Dedifferentiated amniotic fluid mesenchymal stem cell (primary cell): ENCODE measurements around the gene MICAL3.
A peak's percentile ranks its signal among the peaks of the same experiment; 100 is the strongest.
"Not testable (repeated sequence)": the region's sequence is repeated elsewhere in the genome, so short reads cannot be mapped to it uniquely, and the experiment has no call there.

Experiments used
- DNase-seq: peaks from one replicate; pipeline ENCODE4 v3.0.0-alpha.2; 2016; ENCODE audit errors: extremely low spot score

The MICAL3 gene

GRCh38 chr22:18031695-18032454 is 7.5 kb upstream of the MICAL3 start:
- peak; percentile 74 for DNase-seq

GRCh38 chr22:18029686-18030267 is 5.4 kb upstream of the MICAL3 start:
- no peak for DNase-seq

DNA sequence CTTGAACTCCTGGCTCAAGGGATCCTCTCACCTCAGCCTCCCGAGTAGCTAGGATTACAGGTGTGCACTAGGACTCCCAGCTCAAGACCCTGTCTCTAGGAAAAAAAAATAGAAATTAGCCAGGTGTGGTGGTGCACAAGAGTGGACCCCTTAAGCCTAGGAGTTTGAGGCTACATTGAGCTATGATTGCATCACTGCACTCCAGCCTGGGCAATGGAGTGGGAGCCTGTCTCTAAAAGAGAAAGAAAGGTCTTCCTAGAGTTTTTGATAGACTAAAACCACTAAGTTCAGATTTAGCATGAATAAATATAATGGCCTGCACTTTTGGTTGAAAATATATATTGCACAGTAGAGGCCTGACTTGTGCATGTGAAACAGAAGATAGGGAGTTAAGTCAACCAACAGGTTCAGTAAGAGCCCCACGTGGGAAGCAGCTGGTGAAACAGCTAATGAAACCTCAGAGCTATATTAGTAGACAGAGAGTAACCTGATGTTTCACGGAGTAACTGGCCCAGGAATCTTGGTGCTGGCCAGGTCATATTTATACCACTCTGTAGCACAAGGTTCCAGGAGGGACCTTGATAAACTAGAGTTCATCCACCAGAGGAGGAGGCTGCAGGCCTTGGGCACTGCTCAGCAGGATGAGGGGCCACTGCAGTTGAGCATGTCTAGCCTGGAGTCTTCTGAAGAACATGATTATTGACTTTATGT is 4.6 kb upstream of the MICAL3 start:
- no peak for DNase-seq

DNA sequence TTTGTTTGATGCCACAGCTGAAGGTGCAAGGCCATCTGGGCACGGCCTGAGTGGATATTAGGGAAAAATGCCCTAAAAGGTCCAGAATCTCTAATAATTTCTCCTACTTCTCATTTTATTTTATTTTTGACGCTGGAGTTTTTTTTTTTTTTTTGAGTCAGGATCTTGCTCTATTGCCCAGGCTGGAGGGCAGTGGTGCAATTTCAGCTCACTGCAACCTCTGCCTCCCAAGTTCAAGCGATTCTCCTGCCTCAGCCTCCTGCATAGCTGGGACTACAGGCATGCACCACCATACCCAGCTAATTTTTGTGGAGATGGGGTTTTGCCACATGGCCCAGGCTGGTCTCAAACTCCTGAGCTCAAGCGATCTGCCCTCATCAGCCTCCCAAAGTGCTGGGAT is 1.5 kb upstream of the MICAL3 start:
- DNase-seq: not testable (repeated sequence)

GRCh38 chr22:18024956-18025720 is 777 bp upstream of the MICAL3 start:
- no peak for DNase-seq

DNA sequence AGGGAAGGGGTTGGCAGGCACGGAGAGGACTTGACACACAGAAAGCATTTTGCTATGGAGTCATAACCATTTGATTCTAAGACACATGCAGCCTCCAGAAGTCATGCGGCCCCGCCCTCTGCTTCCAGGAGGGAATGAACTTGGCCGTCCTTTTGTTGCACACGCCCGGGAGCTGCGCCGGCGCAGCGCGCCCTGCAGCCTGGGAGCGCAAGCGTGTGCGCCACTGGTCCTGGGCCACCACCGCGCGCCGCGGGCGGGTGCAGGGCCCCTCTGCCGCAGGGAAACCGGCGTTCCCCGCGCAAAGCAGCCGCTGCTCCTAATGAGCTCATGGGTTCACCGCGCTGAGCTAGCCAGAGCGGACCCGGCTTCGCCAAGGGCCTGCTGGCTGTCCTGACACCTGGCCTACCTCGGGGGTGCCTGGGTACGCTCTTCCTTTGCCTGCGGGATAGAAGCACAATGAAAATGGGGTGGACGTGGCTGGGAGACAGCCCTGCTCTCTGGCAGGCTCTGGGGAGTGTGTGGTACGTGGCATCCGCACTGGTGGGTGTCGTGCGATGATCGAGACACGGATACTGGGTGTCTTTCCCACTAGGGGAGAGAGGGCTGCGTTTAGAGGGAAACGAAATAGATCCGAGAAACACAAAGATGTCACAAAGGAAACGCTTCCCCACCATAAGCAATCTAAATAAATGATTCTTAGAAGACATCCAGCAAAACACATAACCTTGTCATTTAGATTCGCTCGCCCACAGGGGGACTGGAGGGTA is 669 bp downstream of the MICAL3 start:
- peak; percentile 76 for DNase-seq

- DNase-seq: no peak
Observed at GRCh38 chr22:18022876-18023275, 1.5 kb downstream of the MICAL3 start.

GRCh38 chr22:18021431-18021830 is 2.9 kb downstream of the MICAL3 start:
- no peak for DNase-seq

DNA sequence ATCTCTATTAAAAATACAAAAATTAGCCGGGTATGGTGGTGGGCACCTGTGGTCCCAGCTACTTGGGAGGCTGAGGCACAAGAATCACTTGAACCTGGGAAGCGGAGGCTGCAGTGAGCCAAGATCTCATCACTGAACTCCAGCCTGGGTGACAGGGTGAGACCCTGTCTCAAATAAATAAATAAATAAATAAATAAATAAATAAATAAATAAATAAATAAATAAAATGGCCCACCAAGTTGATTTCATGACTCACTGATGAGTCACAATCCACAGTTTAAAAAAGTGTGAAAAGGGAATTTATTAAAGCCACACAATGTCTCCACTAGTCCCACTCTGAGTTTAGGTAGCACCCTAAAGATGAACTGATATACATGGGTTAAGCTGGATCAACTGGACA is 3.6 kb downstream of the MICAL3 start:
- DNase-seq: not testable (repeated sequence)

DNA sequence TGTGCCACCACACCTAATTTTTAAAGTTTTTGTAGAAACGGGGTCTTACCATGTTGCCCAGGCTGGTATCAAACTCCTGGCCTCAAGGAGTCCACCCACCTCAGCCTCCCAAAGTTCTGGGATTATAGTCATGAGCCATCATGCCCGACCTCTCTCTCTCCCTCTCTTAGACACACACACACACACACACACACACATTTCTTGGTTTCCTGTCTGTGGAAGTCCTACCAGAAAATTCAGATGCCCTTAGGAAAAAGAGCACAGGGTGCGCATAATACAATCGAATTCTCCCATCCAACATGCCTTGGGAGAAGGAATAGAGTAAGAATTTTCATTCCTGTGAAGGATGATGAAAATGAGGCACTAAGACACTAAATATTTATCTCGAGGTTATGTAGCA is 10.4 kb downstream of the MICAL3 start:
- no peak for DNase-seq

DNA sequence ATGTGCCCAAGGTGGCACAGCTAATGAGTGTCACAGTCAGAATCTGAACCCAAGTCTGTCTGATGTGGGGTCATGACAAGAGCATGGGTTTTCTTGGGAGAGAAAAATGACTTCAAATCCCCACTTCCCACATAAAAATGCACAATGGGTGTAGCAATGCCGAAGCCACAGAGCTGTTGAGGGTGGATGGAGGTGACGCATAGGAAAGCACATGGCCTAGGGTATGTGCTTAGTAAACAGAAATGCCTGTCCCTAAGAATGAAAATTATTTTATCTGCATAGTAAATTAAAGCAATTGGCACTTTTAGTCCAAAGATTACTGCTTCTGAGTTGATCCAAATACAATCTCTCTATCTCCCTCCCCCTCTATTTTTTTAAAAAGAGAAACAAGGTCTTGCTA is 10.9 kb downstream of the MICAL3 start:
- no peak for DNase-seq

DNA sequence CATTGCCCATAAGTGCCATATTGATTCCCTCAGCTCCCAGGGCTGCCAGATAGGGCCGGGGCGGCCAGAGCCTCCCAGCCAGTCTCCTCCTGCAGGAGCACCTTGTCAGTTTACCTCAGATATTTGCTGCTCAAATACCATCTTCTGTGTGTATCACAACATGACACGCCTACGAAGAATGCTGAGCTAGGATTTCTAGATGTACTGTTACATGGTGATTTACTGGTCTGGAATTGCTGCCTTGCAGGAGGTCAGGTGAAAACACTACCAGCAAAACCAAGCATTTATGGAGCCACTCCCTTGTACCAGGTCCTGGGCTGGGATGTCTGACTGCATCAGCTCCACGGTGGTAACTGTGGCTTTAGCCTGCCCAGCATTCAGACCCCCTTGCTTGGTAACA is 11.8 kb downstream of the MICAL3 start:
- no peak for DNase-seq

DNA sequence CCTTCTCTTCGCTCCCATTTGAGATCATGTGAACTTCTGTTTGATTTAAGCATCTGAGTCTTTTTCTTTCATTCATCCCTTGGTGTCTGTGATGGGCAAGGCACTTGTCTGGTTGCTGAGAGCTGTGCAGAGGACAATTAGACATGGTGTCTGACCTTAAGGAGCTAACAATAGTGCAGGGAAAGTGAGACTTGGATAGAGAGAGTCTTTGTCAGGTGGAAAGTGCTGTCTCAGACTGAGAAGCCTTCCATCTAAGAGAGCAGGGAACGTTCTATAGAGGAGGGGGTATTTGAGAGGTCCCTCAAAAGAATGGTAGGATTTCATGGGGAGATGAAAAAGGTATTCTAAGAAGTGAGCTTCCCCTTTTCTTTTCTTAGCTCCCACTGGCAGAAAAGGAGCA is 14.1 kb downstream of the MICAL3 start:
- DNase-seq: no peak

DNA sequence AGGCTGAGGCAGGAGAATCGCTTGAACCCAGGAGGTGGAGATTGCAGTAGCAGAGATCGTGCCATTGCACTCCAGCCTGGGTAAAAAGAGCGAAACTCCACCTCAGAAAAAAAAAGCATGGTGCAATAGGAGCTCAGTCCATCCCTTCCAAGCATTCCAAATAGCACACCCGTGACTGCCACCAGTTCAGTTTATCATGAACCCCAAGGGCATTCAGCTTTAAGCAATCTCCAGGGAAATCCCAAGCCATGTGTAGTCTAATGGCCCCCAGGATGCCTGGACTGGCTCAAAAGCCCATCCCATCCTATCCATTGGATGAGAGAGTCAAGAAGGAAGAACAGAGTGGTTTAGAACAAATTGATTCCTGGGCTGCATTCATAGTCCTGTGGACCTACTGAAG is 16.2 kb downstream of the MICAL3 start:
- DNase-seq: no peak

- DNase-seq: no peak
Observed at GRCh38 chr22:18005201-18005926, 19.0 kb downstream of the MICAL3 start.

DNA sequence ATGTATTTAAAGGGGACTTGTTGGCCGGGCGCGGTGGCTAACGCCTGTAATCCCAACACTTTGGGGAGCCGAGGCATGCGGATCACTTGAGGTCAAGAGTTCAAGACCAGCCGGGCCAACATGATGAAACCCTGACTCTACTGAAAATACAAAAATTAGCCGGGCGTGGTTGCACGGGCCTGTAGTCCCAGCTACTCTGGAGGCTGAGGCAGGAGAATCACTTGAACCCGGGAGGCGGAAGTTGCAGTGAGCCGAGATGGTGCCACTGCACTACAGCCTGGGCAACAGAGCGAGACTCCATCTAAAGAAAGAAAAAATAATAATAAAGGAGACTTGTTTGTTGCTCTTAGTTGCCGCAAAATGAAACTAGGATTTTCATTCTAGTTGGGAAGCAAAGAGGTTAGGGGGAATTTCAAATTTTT is 22.5 kb downstream of the MICAL3 start:
- not testable (repeated sequence) for DNase-seq

DNA sequence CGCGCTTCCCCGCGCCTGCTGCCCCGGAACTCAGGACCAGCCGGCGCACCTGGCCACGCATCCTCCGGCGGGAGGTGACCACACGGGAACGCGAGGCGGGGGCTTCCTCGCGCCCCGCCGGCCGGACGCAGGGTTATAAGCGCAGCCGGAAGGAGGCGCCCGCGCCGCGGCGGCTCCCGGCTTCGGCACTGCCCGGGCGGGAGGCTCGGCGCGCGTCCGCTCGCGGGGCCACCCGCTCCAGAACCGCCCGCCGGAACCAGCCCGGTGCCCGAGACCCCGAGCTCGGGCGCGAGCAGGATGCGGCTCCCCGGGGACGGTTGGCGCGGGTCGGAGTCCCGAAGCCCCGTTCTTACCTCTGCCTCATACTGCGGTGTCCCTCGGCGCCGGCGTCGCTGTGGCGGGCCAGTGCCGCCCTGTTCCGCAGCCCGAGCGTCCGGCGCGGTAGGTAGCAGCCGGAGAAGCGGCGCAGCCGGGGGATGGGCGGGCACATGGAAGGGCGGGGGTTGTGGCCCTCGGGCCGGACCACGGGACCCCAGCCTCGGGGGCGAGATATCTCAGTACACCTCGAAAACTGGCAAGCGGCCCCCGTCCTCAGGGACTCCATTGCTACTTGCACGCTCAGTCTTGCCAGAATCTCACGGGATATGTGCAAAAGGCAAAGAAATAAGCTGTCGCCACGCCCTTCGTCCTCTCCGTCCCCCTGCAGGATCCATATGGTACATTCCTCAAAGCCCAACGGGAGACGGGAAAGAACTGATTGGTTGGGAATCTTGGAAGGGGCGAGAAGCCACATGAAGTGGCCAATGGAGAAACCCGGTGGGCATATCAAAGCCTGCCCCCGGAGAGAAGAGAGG is 23.1 kb downstream of the MICAL3 start:
- peak; percentile 97 for DNase-seq

GRCh38 chr22:18000441-18001039 is 23.8 kb downstream of the MICAL3 start:
- no peak for DNase-seq

- DNase-seq: no peak
Observed at GRCh38 chr22:17999851-18000250, 24.5 kb downstream of the MICAL3 start.
